SK-N-MC (cell line): ENCODE results near the gene FMC1.

Experiments used
- DNase-seq: peaks from one replicate; pipeline ENCODE4 v3.0.0-alpha.2; 2011; ENCODE audit warnings: low read depth, low spot score
- H3K27ac ChIP-seq: fragments of 200-600 bp; sonication (generic); 2 replicates; pipeline ENCODE4 v1.5.1; 2016; ENCODE audit warnings: mixed run types
- H3K36me3 ChIP-seq: fragments of 200-600 bp; sonication (generic); 2 replicates; pipeline ENCODE4 v1.6.1; 2017; ENCODE audit warnings: antibody characterized with exemption, low read length, mixed read lengths; ENCODE audit not compliant: insufficient read depth
- H3K4me3 ChIP-seq: fragments of 200-600 bp; sonication (generic); 2 replicates; pipeline ENCODE4 v1.5.1; 2016
- H3K9ac ChIP-seq: fragments of 200-600 bp; sonication (generic); 2 replicates; pipeline ENCODE4 v1.8.0; 2017; ENCODE audit warnings: mixed run types, mixed read lengths; ENCODE audit not compliant: insufficient read length
- H3K9me3 ChIP-seq: fragments of 200-600 bp; sonication (generic); 2 replicates; pipeline ENCODE4 v1.6.1; 2017; ENCODE audit warnings: low read depth, mild to moderate bottlenecking, antibody characterized with exemption, low read length, moderate library complexity, mixed read lengths
- EZH2 ChIP-seq: fragments of 200-600 bp; sonication (generic); IDR thresholded peaks from one replicate; pipeline ENCODE4 v1.6.1; 2017; ENCODE audit warnings: antibody characterized with exemption
- FOXP2 ChIP-seq: optimal IDR thresholded peaks from 2 replicates; pipeline ENCODE3; 2011; ENCODE audit warnings: mild to moderate bottlenecking, moderate library complexity; ENCODE audit not compliant: insufficient read depth; ENCODE audit errors: extremely low read length, control extremely low read depth
- POLR2AphosphoS5 ChIP-seq: IDR thresholded peaks from 2 replicates; pipeline ENCODE4 v1.6.1; 2012; ENCODE audit warnings: mild to moderate bottlenecking, low read depth, low read length, borderline replicate concordance

Gene FMC1

GRCh38 chr7:139374246-139374645, 33.1 kb downstream of the FMC1 start:
- no peak for DNase-seq
- H3K9ac ChIP-seq = no peak overlapping the region
- peaks cover 43% of the 10 kb centered on the region for H3K36me3 ChIP-seq
- no peaks in the 10 kb centered on the region for H3K9me3 ChIP-seq
- no peak overlapping the region for H3K4me3 ChIP-seq
- TF ChIP-seq FOXP2 (no peak), EZH2 (no peak), POLR2AphosphoS5 (no peak)
- H3K27ac ChIP-seq = no peak overlapping the region

GRCh38 chr7:139382439-139382838, 41.3 kb downstream of the FMC1 start:
- Histone ChIP-seq H3K9me3 (no peaks in the 10 kb centered on the region), H3K27ac (no peak overlapping the region), H3K4me3 (no peak overlapping the region), H3K36me3 (peaks cover 69% of the 10 kb centered on the region), H3K9ac (no peak overlapping the region)
- DNase-seq = no peak
- TF ChIP-seq POLR2AphosphoS5 (no peak), EZH2 (no peak), FOXP2 (no peak)

GRCh38 chr7:139384611-139385010, 43.5 kb downstream of the FMC1 start:
- Histone ChIP-seq H3K27ac (no peak overlapping the region), H3K36me3 (peaks cover 71% of the 10 kb centered on the region), H3K4me3 (no peak overlapping the region), H3K9ac (no peak overlapping the region), H3K9me3 (no peaks in the 10 kb centered on the region)
- DNase-seq = no peak
- TF ChIP-seq FOXP2 (no peak), POLR2AphosphoS5 (no peak)

- no peak for DNase-seq
- no peaks in the 10 kb centered on the region for H3K9me3 ChIP-seq
- TF ChIP-seq EZH2 = no peak
- TF ChIP-seq FOXP2 = no peak
- no peak for TF ChIP-seq POLR2AphosphoS5
- H3K4me3 ChIP-seq = no peak overlapping the region
- no peak overlapping the region for H3K9ac ChIP-seq
- H3K36me3 ChIP-seq = peaks cover 82% of the 10 kb centered on the region
- H3K27ac ChIP-seq = peak overlapping the region; percentile 7; the same call in 1 of the 2 replicates
Observed at GRCh38 chr7:139387594-139387993, 46.5 kb downstream of the FMC1 start.

- H3K4me3 ChIP-seq = no peak overlapping the region
- peaks cover 81% of the 10 kb centered on the region for H3K36me3 ChIP-seq
- no peaks in the 10 kb centered on the region for H3K9me3 ChIP-seq
- no peak overlapping the region for H3K9ac ChIP-seq
- no peak for DNase-seq
- TF ChIP-seq FOXP2 = no peak
- TF ChIP-seq EZH2 = no peak
- no peak for TF ChIP-seq POLR2AphosphoS5
- no peak overlapping the region for H3K27ac ChIP-seq
Observed at GRCh38 chr7:139389091-139389490, 48.0 kb downstream of the FMC1 start.

- peaks cover 81% of the 10 kb centered on the region for H3K36me3 ChIP-seq
- no peak overlapping the region for H3K27ac ChIP-seq
- TF ChIP-seq POLR2AphosphoS5 (no peak), FOXP2 (no peak)
- no peaks in the 10 kb centered on the region for H3K9me3 ChIP-seq
- H3K4me3 ChIP-seq = no peak overlapping the region
- no peak for DNase-seq
- H3K9ac ChIP-seq = no peak overlapping the region
Observed at GRCh38 chr7:139389774-139390173, 48.6 kb downstream of the FMC1 start.

- TF ChIP-seq EZH2 = no peak
- no peak for TF ChIP-seq FOXP2
- TF ChIP-seq POLR2AphosphoS5 = no peak
- Histone ChIP-seq H3K27ac (no peak overlapping the region), H3K36me3 (peaks cover 78% of the 10 kb centered on the region), H3K4me3 (no peak overlapping the region), H3K9me3 (no peaks in the 10 kb centered on the region), H3K9ac (no peak overlapping the region)
- no peak for DNase-seq
Observed at GRCh38 chr7:139393621-139394211, 52.6 kb downstream of the FMC1 start.

- TF ChIP-seq EZH2 = no peak
- Histone ChIP-seq H3K9me3 (no peaks in the 10 kb centered on the region), H3K4me3 (no peak overlapping the region), H3K27ac (no peak overlapping the region), H3K9ac (no peak overlapping the region), H3K36me3 (peaks cover 76% of the 10 kb centered on the region)
- no peak for DNase-seq
Observed at GRCh38 chr7:139394540-139394939, 53.4 kb downstream of the FMC1 start.
